HG03521 (cell line): Measurements from ENCODE around the gene ARCN1.
"Not testable (repeated sequence)": the region's sequence is repeated elsewhere in the genome, so short reads cannot be mapped to it uniquely, and the experiment has no call there.

Source experiments
- ATAC-seq: cut with Tn5 transposase; IDR thresholded peaks from one replicate; pipeline ENCODE4 v1.9.1; 2021; ENCODE audit warnings: mild to moderate bottlenecking, moderate library complexity; ENCODE audit not compliant: unreplicated experiment

The ARCN1 gene

DNA sequence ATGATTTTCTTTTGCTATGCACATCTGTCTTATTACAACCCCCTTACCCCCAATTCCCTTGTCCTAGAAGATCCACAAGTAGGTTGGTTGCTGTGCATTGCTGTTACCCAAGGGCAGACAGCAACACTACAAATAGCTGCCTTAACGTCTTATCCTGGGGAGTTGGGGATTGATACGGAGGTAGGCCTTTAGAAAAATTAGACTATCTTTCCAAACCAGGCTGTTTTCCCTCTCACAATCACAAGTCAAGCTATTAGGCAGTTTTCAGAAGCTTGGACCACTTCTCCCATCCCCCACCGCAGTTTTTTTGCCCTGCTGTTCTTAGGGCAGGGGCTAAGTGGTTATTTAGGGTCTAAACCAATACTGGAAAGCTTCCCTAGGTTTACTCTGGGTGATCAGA is 32.4 kb downstream of the ARCN1 start:
- ATAC-seq: no peak

DNA sequence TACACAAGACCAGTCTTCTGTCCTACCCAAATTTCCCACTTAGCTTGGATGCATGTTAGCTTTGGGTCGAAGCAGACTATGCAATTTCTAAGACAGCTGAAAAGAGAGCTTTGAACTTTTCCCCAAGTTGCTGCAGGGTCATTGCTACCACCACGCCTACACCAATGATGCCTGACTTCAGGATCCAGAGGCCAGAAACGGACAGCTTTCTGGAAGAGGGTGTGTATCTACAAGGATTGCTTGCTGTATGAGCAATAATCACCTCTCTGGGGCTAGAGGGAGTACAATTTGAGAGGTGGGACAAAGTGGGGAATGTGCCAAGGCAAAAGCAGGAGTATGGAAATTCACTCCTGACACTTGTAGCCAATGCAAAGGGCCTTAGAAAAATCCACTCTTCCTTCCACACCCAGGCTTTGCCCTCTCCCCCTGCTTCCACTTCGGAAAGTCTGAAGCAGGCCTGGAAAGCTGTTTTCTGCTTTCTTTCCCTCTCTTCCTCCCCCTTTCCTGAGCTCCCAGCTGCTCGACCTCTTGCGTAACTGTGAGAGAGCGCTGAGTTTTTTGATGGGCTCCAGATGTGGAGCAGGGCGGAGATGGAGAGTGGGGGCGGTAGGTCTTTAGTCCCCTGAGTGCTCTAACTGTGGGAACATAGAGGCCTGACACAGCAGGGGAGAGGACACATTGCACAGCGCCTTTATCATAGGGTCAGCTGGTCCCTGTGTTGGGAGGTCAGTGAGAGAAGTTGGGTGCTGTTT is 33.1 kb downstream of the ARCN1 start:
- ATAC-seq: no peak

DNA sequence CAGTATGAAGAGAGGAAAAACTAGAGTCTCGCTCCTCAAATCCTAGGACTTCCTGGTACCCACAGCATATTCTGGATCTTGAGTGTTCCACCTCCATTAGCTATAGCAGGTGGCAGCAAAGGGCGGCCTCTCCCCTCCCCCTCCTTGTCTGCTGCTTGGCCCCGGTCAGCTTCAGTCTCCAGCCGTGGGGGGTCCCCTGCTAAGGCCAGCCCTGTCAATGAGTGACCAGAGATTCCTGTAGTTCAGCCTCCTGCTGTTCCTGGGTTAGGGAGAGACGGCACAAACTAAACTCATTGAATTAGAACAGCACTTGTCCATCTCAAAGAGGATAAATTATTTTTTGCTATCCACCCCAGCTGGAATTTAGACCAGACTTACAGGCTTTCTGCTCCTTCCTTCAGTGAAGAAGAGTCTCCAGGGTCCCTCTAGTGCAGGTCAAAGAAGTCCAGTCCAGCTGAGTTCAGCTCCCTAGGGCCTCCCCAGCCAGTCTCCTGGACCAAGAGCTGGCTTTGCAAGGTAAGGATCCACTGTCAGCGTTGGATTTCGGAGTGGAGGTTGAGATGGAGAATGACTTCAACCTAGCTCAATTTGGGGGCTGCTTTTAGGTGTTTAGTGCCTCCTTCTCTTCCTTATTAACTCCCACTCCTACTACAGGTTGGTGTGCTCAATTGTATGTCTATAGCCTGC is 34.1 kb downstream of the ARCN1 start:
- ATAC-seq: no peak

DNA sequence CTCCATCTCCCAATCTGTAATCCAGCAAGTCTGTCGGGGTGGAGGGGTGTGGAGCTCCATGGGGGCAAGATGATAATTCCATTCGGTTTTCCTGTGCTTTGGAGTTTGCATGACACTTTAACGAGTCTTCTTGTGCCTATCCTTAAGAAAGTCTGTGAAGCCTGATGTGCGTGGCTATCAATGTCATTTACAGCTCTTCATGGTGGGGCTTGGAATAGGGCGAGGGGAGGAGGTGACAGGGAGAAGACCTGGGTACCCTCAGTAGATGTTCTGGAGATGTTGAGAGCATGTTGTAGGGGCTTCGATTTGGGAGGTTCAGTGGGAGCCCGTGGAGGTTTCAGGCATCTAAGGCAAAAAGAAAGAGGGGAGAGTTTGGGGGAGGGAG is 34.6 kb downstream of the ARCN1 start:
- ATAC-seq: no peak

DNA sequence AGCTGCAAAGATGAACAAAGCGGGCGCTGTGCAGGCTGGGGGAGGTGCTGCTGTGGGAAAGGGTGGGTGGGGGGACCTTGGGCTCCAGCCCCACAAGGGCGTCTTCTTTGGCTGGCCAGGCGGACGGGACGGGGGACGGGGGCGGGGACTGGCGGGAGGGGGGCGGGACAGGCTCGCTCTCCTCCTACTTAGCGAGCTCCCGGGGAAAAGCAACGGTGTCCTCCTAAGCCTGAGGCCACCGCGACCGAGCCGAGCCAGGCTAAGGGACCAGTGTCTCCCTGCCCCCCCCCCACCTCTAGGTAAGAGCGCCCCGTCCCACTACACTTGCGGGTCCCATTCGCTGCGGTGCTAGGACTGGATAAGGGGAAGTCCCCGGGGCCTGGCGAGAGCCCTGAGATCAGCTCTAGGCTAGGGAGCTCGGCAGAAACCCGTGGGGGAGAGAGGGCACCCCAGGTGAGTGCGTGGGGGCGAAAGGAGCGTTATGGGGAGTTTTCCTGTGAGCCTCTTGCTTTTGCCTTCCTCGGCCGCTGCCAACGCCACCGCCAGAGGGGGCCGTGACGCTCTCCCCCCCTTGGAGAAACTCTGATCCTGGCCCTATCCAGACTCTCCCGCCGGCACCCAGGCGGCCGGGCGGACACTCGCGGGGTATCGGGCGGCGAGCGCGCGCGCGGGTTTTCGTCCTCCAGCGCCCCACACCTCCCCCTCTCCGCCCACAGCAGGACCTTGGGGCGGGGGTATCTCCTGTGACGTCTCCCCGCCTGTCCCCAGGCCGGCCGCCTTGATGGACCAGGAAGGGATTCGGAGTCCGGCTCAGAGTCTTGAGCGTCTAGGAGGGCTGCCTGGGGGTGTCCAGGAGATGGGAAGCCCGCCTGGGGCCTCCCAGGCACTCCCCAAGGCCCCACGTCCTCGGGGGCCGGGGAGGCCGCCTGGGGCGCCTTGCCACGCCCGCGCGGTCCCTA is 35.5 kb downstream of the ARCN1 start, which contains the start of gene PHLDB1:
Gene PHLDB1, plus strand, starts transcription at position 215 of the 959 bp plus-strand sequence. CDS start 6,222 bp downstream, outside the sequence.
- ATAC-seq: no peak

DNA sequence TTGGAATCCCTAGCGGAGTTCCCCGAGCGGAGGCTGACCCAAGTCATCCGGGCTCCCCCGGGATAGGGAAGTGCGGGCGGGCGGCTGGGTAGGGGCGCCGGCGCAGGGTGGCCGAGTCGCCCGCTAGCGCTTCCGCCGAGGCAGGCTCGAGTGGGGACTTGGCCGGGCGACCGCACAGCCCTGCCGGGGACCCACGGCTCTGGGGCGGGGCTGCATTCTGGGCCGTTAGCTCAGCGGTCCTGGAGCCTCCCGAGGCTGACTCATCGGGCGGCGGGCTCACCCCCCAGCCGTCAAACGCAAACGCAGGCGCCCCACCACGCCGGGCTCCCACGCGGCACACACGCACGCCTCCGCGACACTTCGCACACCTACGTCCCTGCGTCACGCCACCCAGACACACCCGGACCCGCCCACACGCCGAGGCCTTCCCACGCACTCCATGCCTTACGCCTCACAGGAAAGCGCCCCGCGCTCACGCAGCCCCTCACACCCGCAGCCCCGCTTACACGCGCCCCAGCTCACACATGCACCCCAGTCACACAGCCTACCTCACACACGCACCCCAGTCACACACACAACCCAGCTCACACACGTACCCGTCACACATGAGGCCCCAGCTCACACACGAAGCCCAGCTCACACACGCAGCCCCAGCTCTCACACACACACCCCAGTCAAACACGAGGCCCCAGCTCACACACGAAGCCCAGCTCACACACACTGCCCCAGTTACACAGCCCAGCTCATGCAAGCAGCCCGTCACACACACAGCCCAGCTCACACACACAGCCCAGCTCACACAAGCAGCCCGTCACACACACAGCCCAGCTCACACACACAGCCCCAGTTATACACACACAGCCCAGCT is 36.4 kb downstream of the ARCN1 start:
- ATAC-seq: no peak

DNA sequence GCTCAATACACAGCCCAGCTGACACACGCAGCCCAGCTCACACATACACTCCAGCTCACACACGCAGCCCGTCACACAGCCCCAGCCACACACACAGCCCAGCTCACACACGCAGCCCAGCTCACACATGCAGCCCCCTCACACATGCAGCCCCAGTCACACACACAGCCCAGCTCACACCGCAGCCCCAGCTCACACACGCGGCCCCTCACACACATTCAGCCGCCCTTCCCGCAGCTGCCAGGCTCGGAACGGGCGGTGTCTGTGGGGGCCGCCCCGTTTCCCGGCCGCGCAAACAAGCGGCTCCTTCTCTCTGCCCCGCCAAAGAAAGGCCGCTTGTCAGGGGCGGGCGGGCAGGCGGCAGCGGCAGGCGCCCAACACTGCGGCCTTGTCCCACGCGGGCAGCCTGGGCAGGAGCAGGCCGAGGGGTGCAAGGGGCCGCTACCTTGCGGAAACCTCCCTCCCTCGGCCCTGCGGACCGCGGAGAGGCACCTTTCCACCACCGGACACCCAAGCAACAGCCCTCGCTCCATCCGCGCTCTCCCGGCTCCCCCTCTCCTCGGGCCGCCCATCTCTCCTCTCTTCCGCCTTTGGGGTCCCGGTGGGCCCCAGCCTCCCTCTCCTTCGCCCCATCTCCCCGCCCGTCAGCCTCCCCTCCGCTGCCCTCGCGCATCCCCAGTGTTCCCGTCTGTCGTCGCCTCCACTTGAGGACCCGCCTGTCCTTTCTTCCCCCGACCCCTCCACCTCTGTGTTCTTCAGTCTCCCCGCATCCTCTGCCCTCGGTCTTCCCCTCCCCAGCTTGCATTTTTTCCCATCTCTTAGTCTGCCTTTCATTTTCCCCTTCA is 37.4 kb downstream of the ARCN1 start:
- ATAC-seq: no peak

DNA sequence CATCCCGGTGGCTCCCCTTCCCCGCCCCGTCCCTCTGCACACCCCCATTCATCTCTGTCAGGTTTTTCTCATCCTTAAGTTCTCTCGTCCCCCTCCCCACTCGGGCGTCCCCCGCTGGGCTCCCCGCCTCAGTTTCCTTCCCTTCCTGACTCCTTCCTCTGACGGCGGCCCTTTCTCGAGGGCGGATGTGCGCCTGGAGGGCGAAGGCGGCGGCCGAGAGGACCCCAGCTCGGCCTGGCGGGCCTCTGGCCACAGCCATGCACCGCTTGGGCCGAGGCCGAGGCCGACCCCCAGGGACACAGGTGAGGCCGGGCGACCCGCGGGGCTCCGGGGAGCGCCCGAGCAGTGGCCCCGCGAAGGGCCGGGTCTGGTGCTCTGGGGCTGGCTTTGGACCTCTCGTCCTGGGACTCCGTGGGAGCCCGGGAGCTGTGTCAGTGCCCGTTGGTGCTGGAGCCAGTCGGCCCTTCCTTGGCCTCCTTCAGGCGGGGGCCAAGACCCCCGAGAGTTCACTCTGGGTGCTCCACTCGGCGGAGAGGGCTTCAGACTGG is 38.1 kb downstream of the ARCN1 start:
- ATAC-seq: no peak

DNA sequence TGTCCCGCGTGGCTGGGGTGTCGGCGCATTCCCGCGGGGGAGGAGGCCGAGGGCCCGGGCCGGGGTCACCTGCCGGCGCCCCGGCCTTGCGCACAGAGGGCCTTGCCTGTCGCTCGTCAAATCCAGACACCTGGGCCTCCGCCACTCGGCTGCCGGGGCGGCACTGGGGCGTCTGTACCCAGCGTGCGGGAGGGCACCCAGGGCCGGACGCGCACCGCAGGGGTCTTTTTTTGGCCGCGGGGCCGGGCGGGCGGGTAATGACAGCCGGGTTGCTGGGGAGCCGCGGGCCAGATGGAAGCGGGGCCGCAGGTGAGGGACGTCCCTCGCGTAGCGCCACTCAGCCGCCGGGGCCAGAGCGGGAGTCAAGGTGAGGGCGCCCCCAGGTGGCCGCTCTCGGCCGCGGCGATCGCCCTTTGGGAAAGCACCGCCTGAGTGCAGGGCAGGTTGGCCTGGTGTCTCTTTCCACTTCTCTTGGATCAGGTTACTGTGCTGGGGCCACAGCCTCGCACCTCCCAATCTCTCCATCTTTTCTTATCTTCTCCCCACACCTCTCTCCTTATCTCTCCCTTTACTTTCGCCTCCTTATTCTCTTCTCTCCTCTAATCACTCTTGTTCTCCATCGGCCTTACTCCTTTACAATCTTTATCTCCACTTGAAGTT is 38.7 kb downstream of the ARCN1 start:
- peak; percentile 47 for ATAC-seq

DNA sequence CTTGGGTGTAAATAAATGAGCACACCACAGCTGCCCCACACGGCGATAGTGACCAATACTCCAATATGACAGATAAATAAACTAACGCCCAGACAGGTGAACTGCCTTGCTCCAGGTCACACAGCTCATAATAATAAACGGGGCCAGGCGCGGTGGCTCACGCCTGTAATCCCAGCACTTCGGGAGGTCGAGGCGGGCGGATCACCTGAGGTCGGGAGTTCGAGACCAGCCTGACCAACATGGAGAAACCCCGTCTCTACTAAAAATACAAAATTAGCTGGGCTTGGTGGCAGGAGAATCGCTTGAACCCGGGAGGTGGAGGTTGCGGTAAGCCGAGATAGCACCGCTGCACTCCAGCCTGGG is 39.2 kb downstream of the ARCN1 start:
- not testable (repeated sequence) for ATAC-seq

DNA sequence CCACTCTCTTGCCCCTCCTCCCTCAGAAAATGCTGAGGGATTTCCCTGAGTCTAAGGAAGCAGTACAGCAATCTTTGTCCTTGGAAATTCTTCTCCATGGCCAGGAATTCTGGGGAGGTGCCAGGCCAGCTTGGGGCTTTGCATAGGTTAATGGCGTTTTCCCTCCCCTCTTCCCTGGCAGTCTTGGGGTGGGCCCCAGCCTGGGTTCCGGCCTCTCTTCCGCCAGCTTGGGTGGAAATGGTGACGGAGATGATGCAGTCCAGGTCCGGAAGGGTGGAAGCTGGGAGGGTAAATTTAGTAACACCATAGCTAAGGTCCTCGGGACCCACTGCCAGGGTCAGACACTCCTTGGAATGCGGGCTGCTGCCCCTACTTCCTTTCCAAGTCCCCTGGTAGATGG is 40.2 kb downstream of the ARCN1 start:
- ATAC-seq: no peak

DNA sequence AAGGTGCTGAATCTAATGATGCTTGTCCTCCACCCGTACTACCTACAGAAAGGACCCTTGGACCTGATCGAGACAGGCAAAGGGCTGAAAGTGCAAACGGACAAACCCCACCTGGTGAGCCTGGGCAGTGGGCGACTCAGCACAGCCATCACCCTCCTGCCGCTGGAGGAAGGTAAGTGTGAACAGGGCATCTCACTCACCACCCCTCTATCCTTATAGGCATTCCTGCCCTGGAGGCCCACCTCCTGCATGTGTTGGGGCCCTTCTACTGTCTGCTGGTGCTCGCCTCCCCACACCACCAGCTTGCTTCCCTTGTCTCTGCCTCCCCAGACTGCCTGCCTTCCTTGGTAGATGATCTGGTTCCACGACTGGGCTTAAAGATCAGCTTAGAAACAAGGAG is 42.3 kb downstream of the ARCN1 start:
- ATAC-seq: no peak

DNA sequence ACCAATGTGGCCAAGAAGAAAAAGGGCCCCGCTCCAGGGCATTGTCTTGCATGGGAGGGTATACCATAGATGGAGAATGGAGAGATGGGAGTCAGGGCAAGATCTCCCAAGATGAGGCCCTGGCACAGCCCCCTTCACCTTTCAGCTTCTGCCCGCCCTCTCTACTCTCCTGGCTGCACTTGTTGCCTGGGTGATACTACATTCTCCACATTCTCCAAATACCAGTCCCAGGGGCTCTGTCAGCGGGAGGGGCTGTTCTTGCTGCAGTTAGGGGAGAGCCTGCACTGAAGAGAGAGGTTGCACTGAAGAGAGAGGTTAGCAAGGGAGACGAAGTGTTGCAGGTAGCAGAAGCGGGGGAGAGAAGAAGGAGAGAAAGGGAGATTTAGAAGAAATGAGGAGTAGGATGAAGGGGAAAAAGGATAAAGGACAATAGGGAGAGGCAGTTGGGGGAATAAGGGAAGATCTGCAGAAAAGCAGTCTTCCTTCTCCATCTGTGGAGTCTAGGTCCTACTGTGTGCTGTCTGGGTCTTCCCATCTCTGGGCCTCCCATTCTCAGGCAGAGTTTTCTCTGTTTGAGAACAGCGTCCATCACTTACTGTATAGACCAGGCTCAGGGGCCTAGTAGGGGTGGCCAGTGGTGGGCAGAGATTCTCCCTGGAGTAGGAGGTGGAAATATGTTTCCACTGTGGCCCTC is 43.2 kb downstream of the ARCN1 start:
- no peak for ATAC-seq

DNA sequence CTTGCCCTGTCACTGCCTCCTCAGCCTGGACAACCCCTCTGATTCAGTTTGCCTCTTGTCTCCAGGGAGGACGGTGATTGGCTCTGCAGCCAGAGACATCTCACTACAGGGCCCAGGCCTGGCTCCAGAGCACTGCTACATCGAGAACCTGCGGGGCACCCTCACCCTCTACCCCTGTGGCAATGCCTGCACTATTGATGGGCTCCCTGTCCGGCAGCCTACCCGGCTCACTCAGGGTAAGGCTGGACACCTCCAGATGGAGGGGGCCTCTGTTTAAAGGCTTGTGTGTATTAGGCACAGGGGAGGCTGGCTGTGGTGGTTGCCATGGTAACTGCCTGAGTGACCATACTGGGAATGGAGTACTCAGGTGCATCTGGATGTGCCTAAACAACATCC is 43.8 kb downstream of the ARCN1 start:
- no peak for ATAC-seq

DNA sequence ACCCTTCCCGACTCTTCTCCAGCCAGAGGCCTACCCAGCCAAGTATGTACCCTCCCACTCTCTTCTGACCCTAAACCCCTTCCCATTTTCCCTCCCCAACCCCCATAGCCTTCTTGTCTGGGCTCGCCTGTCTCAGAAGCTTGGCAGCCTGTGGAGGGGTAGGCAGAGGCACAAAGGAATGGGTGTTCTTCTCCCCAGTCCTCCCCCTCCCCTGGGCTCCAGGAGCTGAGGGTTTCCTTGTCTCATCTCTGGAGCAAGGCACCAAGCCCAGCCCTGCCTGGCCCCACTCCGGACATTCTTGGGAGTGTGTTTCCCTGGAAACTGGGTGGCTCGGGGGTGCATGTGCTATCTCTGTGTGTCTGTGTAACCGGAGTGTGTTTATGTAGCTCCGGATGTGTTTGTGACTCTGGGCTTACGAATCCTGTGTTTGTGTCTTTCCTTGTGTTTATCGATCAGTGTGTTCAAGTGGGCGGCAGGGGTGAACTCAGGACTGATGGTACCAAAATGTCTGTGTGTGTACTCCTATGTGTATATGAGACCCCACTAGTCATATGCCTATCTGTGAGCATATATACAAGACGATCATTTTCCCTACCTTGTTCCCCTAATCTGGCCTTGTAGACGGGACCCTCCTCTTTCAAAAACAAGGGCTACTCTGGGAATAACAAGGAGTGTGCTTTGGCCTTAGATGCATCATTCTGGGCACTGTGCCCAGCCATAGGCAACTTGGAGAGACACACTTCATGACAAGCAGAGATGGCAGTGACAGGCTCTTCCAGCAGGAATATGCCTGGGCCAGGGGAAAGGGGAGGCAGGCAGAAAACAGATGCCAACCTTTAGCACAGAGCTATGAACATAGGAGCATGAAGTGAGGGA is 46.1 kb downstream of the ARCN1 start:
- ATAC-seq: no peak

DNA sequence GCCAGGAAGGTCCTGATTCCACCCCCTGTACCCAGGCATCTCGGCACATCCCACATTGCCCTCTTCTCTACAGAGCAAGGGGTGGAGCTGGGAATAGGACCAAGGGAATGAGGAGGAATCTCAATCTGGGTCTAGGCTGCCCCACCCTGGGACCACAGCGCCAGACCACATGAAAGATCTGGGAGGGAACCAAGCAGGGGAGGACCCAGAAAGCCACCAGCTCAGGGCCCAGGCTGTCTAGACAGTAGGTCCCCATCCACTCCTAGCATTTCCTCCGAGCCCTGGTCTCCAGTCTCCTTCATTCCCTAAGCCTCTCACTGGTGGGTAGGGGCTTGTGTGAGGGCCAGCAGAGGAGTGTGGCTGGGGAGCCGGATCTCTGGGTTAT is 46.8 kb downstream of the ARCN1 start:
- ATAC-seq: no peak
